HL-60 (cell line): ENCODE measurements around the gene ADRM1.

Source experiments
- DNase-seq, 2 experiments: peaks; one replicate each; pipeline ENCODE4 v3.0.0-alpha.2; 2010 to 2020; ENCODE audit warnings: low read depth in 1 of 2, low spot score in 1 of 2
- H3K27ac ChIP-seq: fragments of 250-450 bp; sonication (Bioruptor Pico); replicated peaks from 2 replicates; pipeline ENCODE4 v1.5.1; 2020; ENCODE audit warnings: mild to moderate bottlenecking, moderate library complexity
- H3K27me3 ChIP-seq: fragments of 250-450 bp; sonication (Bioruptor Pico); 2 replicates; pipeline ENCODE4 v1.5.1; 2021; ENCODE audit warnings: mild to moderate bottlenecking, moderate library complexity; ENCODE audit not compliant: insufficient read depth, poor library complexity, severe bottlenecking
- H3K4me3 ChIP-seq: replicated peaks from 2 replicates; pipeline ENCODE4 v1.5.1; 2011; ENCODE audit warnings: mild to moderate bottlenecking, control low read depth, low read length; ENCODE audit not compliant: insufficient read depth
- GABPA ChIP-seq: IDR thresholded peaks from 2 replicates; pipeline ENCODE4 v1.6.1; 2012; ENCODE audit warnings: low read depth
- POLR2AphosphoS5 ChIP-seq: IDR thresholded peaks from 2 replicates; pipeline ENCODE4 v1.6.1; 2012; ENCODE audit warnings: low read depth
- SPI1 ChIP-seq: IDR thresholded peaks from 2 replicates; pipeline ENCODE4 v1.6.1; 2012; ENCODE audit warnings: low read depth, mild to moderate bottlenecking, borderline replicate concordance
- TF ChIP-seq, protein P1 (sequence below): IDR thresholded peaks from 2 replicates; pipeline ENCODE4 v1.6.1; 2012; ENCODE audit warnings: low read depth; ENCODE audit not compliant: insufficient replicate concordance
- TF ChIP-seq, protein P2 (sequence below): IDR thresholded peaks from one replicate; pipeline ENCODE4 v1.5.1; 2011; ENCODE audit warnings: low read length, control low read depth, inconsistent platforms; ENCODE audit not compliant: insufficient read depth

ADRM1 gene

DNA sequence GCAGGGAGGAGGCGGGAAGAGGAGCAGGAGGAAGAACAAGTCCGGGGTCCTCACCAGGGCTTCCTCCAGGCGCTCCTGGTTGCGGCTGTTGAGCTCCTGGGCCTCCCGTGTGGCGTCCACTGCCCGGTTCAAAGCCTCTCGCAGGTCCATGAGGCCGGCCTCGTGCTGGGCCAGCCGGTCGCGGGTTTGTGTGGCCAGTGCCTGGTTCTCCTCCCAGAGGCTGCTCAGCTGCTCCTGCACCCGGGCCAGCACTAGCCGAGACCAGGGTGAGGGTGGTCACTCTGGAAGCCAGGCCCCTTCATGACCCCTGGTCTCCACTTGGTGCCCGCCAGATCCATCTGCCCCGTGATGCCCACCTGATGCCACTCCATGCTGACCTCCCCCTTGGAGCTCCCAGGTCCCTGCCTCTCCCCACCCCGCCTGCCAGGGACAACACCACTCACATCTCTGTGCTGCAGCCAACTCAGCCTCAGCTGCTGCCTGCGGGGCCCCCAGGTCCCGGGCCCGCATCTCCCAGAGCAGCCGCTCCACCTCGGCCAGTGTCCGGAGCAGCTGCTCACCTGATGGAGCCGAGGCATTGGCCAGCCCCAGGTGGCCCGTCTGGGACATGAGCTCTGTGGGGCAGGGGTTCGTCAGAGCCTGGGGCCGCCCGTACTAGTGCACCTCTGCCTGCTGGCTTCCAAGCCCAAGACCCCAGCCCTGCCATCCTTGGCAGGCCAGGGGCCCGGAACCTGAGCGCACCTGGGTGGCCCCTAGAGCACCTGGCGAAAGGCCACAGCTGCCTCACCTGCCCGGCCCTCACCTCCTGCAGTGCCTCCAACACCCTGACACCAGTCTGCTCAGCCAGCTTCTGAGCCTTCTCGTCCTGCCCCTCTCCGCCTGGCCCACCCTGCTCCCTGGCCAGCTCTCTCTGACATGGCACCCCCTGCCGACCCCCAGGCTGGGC is 15.9 kb downstream of the ADRM1 start:
- no peak overlapping the region for H3K27ac ChIP-seq
- no peaks in the 10 kb centered on the region for H3K27me3 ChIP-seq
- TF ChIP-seq, protein P1, sequence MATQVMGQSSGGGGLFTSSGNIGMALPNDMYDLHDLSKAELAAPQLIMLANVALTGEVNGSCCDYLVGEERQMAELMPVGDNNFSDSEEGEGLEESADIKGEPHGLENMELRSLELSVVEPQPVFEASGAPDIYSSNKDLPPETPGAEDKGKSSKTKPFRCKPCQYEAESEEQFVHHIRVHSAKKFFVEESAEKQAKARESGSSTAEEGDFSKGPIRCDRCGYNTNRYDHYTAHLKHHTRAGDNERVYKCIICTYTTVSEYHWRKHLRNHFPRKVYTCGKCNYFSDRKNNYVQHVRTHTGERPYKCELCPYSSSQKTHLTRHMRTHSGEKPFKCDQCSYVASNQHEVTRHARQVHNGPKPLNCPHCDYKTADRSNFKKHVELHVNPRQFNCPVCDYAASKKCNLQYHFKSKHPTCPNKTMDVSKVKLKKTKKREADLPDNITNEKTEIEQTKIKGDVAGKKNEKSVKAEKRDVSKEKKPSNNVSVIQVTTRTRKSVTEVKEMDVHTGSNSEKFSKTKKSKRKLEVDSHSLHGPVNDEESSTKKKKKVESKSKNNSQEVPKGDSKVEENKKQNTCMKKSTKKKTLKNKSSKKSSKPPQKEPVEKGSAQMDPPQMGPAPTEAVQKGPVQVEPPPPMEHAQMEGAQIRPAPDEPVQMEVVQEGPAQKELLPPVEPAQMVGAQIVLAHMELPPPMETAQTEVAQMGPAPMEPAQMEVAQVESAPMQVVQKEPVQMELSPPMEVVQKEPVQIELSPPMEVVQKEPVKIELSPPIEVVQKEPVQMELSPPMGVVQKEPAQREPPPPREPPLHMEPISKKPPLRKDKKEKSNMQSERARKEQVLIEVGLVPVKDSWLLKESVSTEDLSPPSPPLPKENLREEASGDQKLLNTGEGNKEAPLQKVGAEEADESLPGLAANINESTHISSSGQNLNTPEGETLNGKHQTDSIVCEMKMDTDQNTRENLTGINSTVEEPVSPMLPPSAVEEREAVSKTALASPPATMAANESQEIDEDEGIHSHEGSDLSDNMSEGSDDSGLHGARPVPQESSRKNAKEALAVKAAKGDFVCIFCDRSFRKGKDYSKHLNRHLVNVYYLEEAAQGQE = no peak
- TF ChIP-seq, protein P2, sequence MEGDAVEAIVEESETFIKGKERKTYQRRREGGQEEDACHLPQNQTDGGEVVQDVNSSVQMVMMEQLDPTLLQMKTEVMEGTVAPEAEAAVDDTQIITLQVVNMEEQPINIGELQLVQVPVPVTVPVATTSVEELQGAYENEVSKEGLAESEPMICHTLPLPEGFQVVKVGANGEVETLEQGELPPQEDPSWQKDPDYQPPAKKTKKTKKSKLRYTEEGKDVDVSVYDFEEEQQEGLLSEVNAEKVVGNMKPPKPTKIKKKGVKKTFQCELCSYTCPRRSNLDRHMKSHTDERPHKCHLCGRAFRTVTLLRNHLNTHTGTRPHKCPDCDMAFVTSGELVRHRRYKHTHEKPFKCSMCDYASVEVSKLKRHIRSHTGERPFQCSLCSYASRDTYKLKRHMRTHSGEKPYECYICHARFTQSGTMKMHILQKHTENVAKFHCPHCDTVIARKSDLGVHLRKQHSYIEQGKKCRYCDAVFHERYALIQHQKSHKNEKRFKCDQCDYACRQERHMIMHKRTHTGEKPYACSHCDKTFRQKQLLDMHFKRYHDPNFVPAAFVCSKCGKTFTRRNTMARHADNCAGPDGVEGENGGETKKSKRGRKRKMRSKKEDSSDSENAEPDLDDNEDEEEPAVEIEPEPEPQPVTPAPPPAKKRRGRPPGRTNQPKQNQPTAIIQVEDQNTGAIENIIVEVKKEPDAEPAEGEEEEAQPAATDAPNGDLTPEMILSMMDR = no peak
- TF ChIP-seq SPI1 (no peak), POLR2AphosphoS5 (no peak), GABPA (no peak)

DNA sequence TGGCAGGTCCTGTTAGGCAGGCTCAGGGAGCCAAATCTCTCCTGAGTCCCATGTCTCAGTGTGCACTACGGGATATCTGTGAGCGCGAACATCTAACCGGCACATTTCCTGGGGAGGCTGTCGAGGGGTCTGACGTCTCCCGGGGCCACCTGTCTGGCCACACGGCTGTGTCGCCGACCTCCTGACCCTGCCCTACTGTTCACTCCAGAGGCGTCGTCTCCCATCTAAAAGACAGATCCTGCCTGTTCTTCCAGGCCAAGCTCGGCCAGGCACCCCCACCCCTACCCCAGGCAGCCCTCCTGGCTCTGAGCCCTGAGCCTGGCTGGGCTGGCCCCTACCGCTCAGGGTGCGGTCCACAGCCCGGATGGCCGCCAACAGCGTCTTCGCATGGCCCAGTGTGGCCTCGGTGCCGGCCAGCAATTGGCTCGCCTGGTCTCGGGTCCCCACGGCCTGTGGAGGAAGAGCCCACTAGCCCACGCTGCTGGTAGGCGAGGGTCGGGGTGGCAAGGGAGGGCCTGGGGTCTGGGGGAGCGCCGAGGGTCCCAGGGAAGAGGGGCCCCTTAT is 16.6 kb downstream of the ADRM1 start:
- DNase-seq = no peak
- no peak overlapping the region for H3K4me3 ChIP-seq
- TF ChIP-seq, protein P1 = no peak
- TF ChIP-seq GABPA (no peak), POLR2AphosphoS5 (no peak), SPI1 (no peak)
- TF ChIP-seq, protein P2 = no peak
- no peak overlapping the region for H3K27ac ChIP-seq
- H3K27me3 ChIP-seq = no peaks in the 10 kb centered on the region

More for the DNA sequence above, 15.9 kb downstream of the ADRM1 start:
- DNase-seq = no peak
- no peak overlapping the region for H3K4me3 ChIP-seq

DNA sequence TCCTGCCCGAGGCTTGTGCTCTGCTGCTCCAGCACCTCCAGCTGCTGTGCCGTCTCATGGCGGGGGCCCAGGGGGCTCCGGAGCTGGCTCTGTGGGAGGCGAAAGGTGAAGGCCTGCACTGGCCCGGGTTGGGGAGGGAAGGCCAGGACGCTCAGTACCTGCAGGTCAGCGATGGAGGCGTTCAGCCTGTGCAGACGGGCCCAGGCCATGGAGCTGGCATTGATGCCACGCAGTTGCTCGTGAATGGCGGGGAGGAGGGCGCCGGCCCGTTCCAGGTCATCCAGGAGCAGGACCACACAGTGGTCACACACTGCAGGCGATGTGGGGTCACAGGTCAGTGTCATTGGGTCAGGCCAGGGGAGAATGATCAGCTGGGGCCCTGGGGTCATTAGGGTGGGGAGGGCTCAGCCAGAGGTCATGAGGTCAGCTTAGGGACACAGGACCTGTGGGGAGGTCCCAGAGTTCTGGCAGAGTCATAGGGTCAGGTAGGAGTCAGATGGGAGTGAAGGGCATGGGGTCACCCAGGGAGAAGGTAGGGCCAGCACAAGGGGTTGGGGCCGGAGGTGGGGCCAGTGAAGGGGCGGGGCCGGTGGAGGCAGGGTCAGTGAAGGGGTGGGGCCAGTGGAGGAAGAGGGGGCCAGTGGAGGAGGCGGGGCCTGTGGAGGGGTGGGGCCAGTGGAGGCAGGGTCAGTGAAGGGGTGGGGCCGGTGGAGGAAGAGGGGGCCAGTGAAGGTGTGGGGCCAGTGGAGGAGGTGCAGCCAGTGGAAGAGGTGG is 18.0 kb downstream of the ADRM1 start:
- Histone ChIP-seq H3K27me3 (no peaks in the 10 kb centered on the region), H3K4me3 (no peak overlapping the region), H3K27ac (no peak overlapping the region)
- no peak for TF ChIP-seq GABPA
- TF ChIP-seq, protein P2 = no peak
- no peak for TF ChIP-seq SPI1
- TF ChIP-seq, protein P1 = no peak
- TF ChIP-seq POLR2AphosphoS5 = no peak
- DNase-seq = no peak
